Activated naive CD8-positive, alpha-beta T cell treated with anti-CD3 and anti-CD28 coated beads, Interleukin-2, amount 50 U/mL, for 24 hours (primary cell): Measurements from ENCODE around the gene ARRB1.

Experiments
- ATAC-seq: fragments of 150-1000 bp; cut with Tn5 transposase; one replicate; pipeline ENCODE4 v1.10.0; 2021
- DNase-seq: peaks from one replicate; pipeline ENCODE4 v3.0.0; 2021
- H3K27ac Mint-ChIP-seq: one replicate; pipeline ENCODE4 v1.8.0; 2021; ENCODE audit warnings: mild to moderate bottlenecking, mixed read lengths
- H3K27me3 Mint-ChIP-seq: one replicate; pipeline ENCODE4 v1.8.0; 2021; ENCODE audit warnings: mixed read lengths
- H3K36me3 Mint-ChIP-seq: one replicate; pipeline ENCODE4 v1.8.0; 2021; ENCODE audit warnings: low read depth, mixed read lengths
- H3K4me1 Mint-ChIP-seq: one replicate; pipeline ENCODE4 v1.8.0; 2021; ENCODE audit warnings: mixed read lengths
- H3K4me3 Mint-ChIP-seq: one replicate; pipeline ENCODE4 v1.8.0; 2021; ENCODE audit warnings: mild to moderate bottlenecking, moderate library complexity, mixed read lengths
- H3K9me3 Mint-ChIP-seq: one replicate; pipeline ENCODE4 v1.8.0; 2021; ENCODE audit warnings: mixed read lengths

The ARRB1 gene

DNA sequence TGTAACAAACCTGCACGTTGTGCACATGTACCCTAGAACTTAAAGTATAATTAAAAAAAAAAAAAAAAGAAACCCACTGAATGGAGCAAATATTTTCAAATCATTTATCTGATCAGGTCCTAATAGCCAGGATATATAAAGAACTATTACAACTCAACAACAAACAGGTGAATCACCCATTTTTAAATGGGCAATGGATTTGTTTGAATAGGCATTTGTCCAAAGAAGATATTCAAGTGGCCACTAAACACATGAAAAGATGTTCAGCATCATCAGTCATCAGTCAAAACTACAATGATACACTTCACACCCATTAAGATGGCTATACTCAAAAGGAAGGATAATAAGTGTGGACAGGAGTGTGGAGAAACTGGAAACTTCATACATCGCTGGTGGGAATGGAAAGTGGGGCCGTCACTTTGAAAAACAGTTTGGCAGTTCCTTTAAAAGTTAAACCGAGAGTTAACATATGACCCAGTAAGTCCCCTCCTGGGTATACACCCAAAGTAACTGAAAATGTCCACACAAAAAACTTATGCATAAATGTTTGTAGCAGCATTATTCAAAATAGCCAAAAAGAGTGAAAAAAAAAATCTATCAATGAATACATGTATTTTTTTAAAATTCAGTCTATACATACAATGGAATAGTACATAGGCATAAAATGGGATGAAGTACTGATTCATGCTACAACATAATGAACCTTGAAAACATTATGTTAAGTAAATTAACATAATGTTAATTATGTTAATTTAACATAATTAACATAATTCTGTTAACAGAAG, 53.1 kb downstream of the ARRB1 start:
- Mint-ChIP-seq H3K4me3 (no peak overlapping the region), H3K36me3 (peaks cover 7% of the 10 kb centered on the region), H3K27ac (no peak overlapping the region), H3K27me3 (no peaks in the 10 kb centered on the region), H3K9me3 (no peaks in the 10 kb centered on the region), H3K4me1 (peaks cover 9% of the 10 kb centered on the region)
- DNase-seq = no peak
- ATAC-seq = no peak

DNA sequence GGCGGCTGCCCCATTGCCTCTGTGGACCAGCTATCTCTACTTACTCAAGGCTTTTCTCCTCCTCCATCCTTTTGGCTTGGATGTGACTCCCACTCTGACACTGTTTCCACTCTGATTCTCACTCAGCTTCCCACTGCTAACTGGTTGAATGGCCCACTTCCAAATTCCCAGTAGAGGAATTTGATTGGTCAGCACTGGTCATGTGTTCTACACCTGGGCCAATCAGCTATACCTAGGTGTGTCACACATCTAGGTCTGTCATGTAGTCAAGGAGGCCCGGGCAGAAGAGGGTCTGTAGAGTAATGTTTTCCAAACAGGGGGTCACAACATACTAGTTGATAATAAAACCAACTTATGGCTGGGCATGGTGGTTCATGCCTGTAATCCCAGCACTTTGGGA, 57.6 kb downstream of the ARRB1 start:
- Mint-ChIP-seq H3K4me3 (no peak overlapping the region), H3K27ac (no peak overlapping the region), H3K9me3 (no peaks in the 10 kb centered on the region), H3K27me3 (no peaks in the 10 kb centered on the region), H3K36me3 (peaks cover 7% of the 10 kb centered on the region), H3K4me1 (peaks cover 10% of the 10 kb centered on the region)
- DNase-seq (no peak), ATAC-seq (peak; percentile 46)

DNA sequence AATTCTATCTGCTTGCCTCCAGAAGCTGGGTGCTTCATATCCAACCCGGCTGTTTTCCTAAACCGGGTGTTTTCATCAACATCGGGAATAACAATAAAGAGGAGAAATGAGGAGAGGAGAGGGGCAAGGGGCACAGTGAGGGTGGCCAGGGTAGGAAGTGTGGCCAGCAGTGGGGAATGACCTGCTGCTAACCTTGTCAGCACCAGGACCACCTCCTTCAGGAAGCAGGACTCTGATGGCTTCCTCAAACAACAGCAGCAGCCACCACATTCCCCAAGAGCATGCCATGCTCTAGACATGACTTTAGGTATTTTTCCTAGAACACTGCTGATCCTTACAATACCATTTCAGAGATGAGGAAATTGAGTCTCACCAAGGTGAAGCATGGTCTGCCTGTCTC, 58.5 kb downstream of the ARRB1 start:
- Mint-ChIP-seq H3K4me1 (peaks cover 10% of the 10 kb centered on the region), H3K36me3 (peaks cover 7% of the 10 kb centered on the region), H3K27ac (no peak overlapping the region), H3K9me3 (no peaks in the 10 kb centered on the region), H3K4me3 (no peak overlapping the region), H3K27me3 (no peaks in the 10 kb centered on the region)
- ATAC-seq (no peak), DNase-seq (no peak)

DNA sequence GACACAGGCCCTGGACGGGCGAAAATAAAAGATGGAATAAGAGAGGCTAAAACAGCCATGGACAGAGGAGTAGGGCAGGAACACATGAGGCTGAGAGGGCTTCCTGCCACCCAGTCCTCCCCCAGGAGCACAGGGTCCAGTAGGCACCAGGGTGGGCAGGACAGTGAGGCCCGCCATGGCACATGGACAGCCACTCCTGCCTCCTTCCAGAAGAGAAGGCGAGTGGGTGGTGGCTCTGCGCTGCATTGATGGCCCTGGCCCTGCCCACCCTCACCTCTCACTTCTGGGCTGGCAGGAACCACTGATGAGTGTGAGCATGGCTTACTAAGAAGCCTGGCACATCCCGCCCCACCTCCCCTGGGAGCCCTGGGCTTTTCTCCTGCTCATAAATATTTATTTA, 59.7 kb downstream of the ARRB1 start:
- DNase-seq = no peak
- H3K9me3 Mint-ChIP-seq = no peaks in the 10 kb centered on the region
- ATAC-seq = no peak
- peaks cover 7% of the 10 kb centered on the region for H3K36me3 Mint-ChIP-seq
- H3K4me3 Mint-ChIP-seq = no peak overlapping the region
- peaks cover 6% of the 10 kb centered on the region for H3K4me1 Mint-ChIP-seq
- no peaks in the 10 kb centered on the region for H3K27me3 Mint-ChIP-seq
- H3K27ac Mint-ChIP-seq = no peak overlapping the region

DNA sequence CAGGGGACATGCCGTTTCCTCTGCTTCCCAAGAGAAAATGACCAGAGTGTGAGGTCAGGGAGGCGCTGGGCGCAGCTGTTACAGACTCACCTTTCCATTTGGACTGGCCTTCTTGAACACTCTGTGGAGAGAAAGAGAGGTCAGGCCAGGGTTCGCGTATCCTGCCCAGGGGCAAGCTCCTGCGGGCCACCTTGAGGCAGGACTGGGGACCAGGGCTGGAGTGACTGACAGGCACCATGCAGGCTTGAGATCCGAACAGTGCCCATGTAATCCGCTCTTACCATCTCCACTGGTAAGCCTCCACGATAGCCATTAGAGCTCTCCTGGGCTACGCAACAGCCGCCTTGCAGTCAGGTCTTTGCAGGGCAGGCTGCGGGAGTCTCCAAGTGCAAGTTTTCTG, 61.5 kb downstream of the ARRB1 start:
- Mint-ChIP-seq H3K27me3 (no peaks in the 10 kb centered on the region), H3K4me1 (peaks cover 6% of the 10 kb centered on the region), H3K4me3 (no peak overlapping the region), H3K9me3 (no peaks in the 10 kb centered on the region), H3K36me3 (no peaks in the 10 kb centered on the region), H3K27ac (no peak overlapping the region)
- no peak for ATAC-seq
- DNase-seq = no peak

DNA sequence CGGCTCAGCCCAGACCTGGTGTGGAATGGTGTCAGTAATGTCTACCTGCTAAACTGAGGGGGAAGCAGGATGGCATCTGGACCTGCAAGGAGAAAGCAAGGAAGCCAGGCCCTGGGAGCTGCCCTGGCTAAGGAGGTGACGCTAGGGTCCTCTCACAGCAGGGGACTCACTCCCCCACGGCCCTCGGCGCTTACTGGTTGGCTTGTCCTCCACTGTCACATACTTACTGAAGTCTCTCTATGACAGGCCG, 62.0 kb downstream of the ARRB1 start:
- ATAC-seq = no peak
- peaks cover 6% of the 10 kb centered on the region for H3K4me1 Mint-ChIP-seq
- H3K4me3 Mint-ChIP-seq = no peak overlapping the region
- no peaks in the 10 kb centered on the region for H3K27me3 Mint-ChIP-seq
- no peak overlapping the region for H3K27ac Mint-ChIP-seq
- DNase-seq = no peak
- no peaks in the 10 kb centered on the region for H3K9me3 Mint-ChIP-seq
- no peaks in the 10 kb centered on the region for H3K36me3 Mint-ChIP-seq

DNA sequence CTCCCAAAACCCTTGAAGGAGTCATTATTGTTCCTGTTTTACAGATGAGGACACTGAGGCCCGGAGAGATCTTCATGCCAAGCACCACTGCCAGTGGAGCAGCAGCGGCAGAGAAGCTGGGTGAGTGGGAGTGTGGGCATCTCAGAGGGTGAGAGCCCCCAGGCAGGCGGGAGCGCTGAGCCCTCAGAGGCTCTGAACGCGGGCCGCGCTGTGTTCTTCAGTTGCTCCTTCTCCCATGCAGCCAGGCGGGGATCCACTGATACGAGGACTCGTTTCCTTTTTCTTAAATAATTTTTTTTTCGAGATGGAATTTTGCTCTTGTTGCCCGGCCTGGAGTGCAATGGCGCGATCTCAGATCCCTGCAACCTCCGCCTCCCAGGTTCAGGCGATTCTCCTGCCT, 63.9 kb downstream of the ARRB1 start:
- DNase-seq (no peak), ATAC-seq (no peak)
- no peak overlapping the region for H3K27ac Mint-ChIP-seq
- H3K4me1 Mint-ChIP-seq = no peaks in the 10 kb centered on the region
- H3K36me3 Mint-ChIP-seq = no peaks in the 10 kb centered on the region
- no peak overlapping the region for H3K4me3 Mint-ChIP-seq
- no peaks in the 10 kb centered on the region for H3K27me3 Mint-ChIP-seq
- no peaks in the 10 kb centered on the region for H3K9me3 Mint-ChIP-seq

DNA sequence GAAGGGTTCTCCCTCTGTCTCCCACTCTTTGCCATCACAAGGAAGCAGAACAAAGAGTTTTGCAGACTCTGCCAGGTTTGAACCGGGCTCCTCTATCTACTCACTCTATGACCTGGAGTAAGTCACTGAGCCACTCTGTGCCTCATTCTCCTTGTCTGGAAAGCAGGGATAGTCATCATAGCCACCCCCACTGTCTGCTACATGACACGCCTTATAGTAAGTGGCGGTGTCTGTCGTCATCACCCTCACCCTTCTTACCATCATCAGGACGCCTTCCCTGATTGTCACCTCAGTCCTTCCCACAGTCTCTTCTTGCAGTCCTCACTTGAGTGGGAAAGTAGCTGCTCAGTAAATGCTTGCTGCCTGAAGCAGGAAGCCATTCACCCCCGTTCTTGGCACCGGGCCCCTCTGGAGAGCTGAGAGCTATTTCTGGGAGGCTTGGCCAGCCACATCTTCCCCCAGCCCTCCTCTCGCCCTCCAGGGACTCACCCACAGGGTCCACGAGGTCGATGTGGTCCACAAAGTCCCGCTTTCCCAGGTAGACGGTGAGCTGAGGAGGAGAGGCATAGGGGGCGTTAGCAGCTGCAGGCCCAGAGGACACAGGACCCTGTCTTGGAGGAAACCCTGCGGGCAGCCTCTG, 64.5 kb downstream of the ARRB1 start:
- no peak overlapping the region for H3K27ac Mint-ChIP-seq
- no peak for DNase-seq

DNA sequence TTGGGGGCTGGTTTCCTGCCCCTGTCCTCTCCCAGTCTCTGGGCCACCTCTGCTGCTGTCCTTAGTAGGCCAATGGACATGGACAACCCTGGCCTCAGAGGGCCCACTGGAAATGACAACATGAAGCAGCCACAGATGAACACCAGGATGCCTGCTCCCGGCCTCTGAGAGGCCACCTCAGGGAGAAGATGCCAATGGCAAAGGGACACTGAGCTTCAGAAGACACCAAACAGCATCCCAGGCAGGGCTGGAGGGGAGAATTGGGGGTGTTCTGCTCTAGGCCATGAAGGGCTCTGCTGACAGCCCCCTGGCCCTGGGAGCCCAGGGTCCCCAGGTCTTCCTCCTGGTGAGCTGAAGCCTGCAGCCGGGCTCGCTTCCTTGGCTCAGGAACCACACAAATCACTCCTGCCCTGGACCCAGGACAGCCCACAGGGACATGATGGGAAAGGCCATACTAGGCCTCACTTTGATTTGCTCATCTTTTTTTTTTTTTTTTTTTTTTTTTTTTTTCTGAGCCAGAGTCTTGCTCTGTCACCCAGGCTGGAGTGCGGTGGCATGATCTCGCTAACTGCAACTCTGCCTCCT, 65.6 kb downstream of the ARRB1 start:
- Mint-ChIP-seq H3K9me3 (no peaks in the 10 kb centered on the region), H3K36me3 (no peaks in the 10 kb centered on the region), H3K27ac (no peak overlapping the region), H3K27me3 (no peaks in the 10 kb centered on the region), H3K4me3 (no peak overlapping the region), H3K4me1 (no peaks in the 10 kb centered on the region)
- ATAC-seq (no peak), DNase-seq (no peak)

More for the DNA sequence above, 64.5 kb downstream of the ARRB1 start:
- no peak for ATAC-seq
- Mint-ChIP-seq H3K4me3 (no peak overlapping the region), H3K36me3 (no peaks in the 10 kb centered on the region), H3K4me1 (no peaks in the 10 kb centered on the region), H3K27me3 (no peaks in the 10 kb centered on the region), H3K9me3 (no peaks in the 10 kb centered on the region)

DNA sequence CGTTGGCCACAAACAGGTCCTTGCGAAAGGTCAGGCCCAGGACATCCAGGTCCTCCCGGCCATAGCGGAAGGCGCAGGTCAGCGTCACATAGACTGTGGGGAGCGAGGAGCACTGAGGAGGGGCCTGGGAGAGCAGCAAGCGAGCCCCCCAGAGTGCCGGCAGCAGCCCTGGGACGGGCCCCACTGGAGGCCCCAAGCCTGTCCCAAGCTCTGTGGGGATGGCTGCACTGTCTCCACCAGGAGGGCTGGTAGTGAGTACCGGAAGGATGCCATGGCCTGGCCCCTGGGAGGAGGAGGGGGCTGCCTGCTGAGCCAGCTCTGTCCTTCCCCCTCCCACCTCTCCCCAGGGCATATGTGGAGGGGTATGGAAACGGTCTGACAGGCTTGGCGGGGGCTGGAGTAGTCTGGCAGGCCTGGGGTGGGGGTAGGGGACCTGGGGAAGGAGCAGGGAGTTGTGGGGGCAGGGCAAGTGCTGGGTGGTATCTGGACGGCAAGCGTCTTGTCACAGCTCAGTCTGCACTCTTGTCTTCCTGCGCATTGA, 68.0 kb downstream of the ARRB1 start:
- Mint-ChIP-seq H3K27me3 (no peaks in the 10 kb centered on the region), H3K9me3 (no peaks in the 10 kb centered on the region), H3K4me1 (peaks cover 2% of the 10 kb centered on the region), H3K36me3 (no peaks in the 10 kb centered on the region), H3K4me3 (no peak overlapping the region), H3K27ac (no peak overlapping the region)
- ATAC-seq (no peak), DNase-seq (no peak)

DNA sequence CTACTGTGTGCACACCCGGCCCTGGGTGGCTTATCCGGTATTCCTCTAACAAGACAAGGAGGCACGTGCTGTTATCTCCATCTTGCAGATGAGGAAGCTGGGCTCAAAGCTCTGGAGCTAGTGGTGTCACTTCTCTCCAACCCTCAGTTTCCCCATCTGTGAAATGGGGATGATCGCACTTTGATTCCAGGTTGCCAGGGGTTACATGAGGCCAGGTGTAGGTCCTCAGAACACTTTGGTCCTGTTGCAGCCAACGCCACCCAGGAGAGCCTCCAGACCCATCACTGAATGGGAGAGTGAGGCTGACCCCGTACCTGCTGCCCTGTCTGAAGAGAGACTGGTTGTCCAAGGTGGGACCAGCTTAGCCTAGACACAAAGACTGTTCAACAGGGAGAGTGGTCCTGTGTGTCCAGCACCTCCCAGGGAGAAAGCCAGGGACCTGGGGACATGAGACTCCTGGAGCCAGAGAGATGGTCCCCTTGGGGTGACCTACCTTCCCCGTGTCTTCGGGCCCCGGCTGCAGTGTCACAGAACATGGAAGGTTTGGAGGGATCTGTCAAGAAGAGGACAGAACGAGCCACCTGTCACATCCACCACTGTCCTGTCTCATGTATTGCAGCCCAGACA, 69.9 kb downstream of the ARRB1 start:
- no peak for DNase-seq
- H3K36me3 Mint-ChIP-seq = peaks cover 4% of the 10 kb centered on the region

DNA sequence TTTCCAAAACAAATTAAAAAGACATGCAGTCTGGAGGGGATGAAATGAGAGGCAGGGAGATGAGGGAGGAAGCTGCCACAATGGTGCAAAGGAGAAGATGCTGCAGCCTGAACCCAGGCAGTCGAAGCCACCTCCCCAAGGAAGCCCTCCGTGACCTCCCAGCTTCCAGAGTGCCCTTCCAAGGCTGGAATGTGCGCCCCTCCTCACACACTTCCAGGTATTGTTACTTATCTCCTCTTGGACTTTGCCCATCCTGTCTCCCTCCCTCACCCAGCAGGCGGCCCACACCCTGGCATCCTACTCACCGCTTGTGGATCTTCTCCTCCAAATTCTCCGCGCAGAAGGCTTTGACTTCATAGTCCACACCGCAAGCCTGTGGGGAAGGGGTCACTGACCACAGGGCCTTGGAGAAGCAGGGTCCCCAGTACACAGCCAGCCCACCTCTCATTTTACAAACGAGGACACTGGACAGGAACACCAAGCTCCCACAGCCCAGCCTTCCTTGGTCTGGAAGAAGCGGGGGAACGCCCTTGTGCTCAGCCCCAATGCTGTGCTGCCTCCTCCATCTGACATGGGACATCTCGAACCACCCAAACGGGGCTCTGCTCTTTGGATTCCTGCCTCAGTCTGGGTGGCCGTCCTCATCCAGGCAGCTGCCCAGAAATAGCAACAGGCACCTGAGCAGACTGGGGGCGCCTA, 70.5 kb downstream of the ARRB1 start:
- no peak for ATAC-seq
- peaks cover 18% of the 10 kb centered on the region for H3K4me1 Mint-ChIP-seq
- H3K9me3 Mint-ChIP-seq = no peaks in the 10 kb centered on the region
- no peaks in the 10 kb centered on the region for H3K27me3 Mint-ChIP-seq
- no peak overlapping the region for H3K27ac Mint-ChIP-seq
- no peak overlapping the region for H3K4me3 Mint-ChIP-seq
- no peak for DNase-seq
- H3K36me3 Mint-ChIP-seq = peaks cover 4% of the 10 kb centered on the region

More for the DNA sequence above, 69.9 kb downstream of the ARRB1 start:
- Mint-ChIP-seq H3K27ac (no peak overlapping the region), H3K4me3 (no peak overlapping the region), H3K4me1 (peaks cover 11% of the 10 kb centered on the region), H3K27me3 (no peaks in the 10 kb centered on the region), H3K9me3 (no peaks in the 10 kb centered on the region)
- no peak for ATAC-seq

DNA sequence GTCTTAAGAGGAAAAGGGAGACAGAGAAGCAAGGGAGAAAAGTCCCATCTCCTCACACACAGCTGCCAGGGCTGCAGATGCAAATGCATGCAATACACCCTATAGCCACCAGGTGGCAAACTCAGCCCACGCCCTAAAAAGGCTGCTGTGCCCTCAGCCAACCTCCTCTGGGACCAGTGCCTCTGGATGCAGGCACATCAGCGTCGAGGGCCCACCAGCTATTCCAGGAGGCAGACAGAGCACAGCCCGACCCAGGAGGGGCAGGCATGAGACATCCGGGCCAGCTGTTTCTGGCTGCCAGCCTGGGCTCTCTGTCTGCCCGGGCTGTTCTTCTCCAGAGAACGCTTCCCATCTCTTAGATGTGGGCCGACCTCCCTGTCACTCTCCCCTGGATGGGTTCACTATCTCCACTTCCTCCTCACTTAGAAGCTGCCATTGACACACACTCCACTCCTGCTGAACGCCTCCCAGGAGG, 71.2 kb downstream of the ARRB1 start:
- Mint-ChIP-seq H3K27ac (no peak overlapping the region), H3K27me3 (no peaks in the 10 kb centered on the region), H3K4me3 (no peak overlapping the region), H3K36me3 (peaks cover 6% of the 10 kb centered on the region), H3K4me1 (peaks cover 24% of the 10 kb centered on the region), H3K9me3 (no peaks in the 10 kb centered on the region)
- peak; percentile 79 for DNase-seq
- peak; percentile 77 for ATAC-seq

DNA sequence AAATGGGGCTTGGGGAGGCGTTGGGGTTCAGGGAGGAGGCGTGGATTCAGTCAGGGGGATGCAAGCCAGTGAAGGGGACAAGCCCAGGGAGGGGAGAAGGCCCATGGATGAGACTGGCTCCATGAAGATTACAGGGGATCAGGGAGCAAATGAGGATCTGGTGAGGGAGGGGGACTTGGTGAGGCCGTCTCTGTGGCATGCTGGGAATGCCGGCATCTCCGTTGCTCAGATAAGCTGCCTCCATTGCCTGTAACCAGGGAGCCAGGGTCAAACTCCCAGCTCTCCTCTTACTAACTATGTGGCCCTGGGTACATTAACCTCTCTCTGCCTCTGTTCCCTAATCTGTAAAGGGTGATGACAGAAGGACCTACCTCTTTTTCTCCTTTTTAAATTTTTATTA, 72.2 kb downstream of the ARRB1 start:
- DNase-seq (no peak), ATAC-seq (no peak)
- H3K27ac Mint-ChIP-seq = no peak overlapping the region
- H3K9me3 Mint-ChIP-seq = no peaks in the 10 kb centered on the region
- H3K4me3 Mint-ChIP-seq = no peak overlapping the region
- no peaks in the 10 kb centered on the region for H3K27me3 Mint-ChIP-seq
- peaks cover 6% of the 10 kb centered on the region for H3K36me3 Mint-ChIP-seq
- H3K4me1 Mint-ChIP-seq = peaks cover 27% of the 10 kb centered on the region
